Memory B cell (primary cell): ENCODE data around the gene NSF.
"Not testable (repeated sequence)": the region's sequence is repeated elsewhere in the genome, so short reads cannot be mapped to it uniquely, and the experiment has no call there.

Experiments
- ATAC-seq: fragments of 150-1000 bp; cut with Tn5 transposase; 2 replicates; pipeline ENCODE4 v1.10.0; 2021; ENCODE audit warnings: low read depth, mild to moderate bottlenecking, moderate library complexity
- DNase-seq, 2 donors: peaks; one replicate each; pipeline ENCODE4 v3.0.0; 2022; ENCODE audit warnings: low spot score in 2 of 2
- H3K27ac Mint-ChIP-seq: one replicate; pipeline ENCODE4 v1.8.0; 2022; ENCODE audit warnings: mild to moderate bottlenecking, moderate library complexity, mixed read lengths
- H3K27me3 Mint-ChIP-seq: one replicate; pipeline ENCODE4 v1.8.0; 2022; ENCODE audit warnings: mixed read lengths
- H3K36me3 Mint-ChIP-seq: one replicate; pipeline ENCODE4 v1.8.0; 2022; ENCODE audit warnings: mild to moderate bottlenecking, mixed read lengths
- H3K4me1 Mint-ChIP-seq: one replicate; pipeline ENCODE4 v1.8.0; 2022; ENCODE audit warnings: mixed read lengths
- H3K4me3 Mint-ChIP-seq: one replicate; pipeline ENCODE4 v1.8.0; 2022; ENCODE audit warnings: mild to moderate bottlenecking, moderate library complexity, mixed read lengths
- H3K9me3 Mint-ChIP-seq: one replicate; pipeline ENCODE4 v1.8.0; 2022; ENCODE audit warnings: mixed read lengths

The NSF gene

GRCh38 chr17:46603125-46603524 is 12.7 kb downstream of the NSF start:
- DNase-seq, H3K4me1 Mint-ChIP-seq, H3K27ac Mint-ChIP-seq, H3K36me3 Mint-ChIP-seq, H3K27me3 Mint-ChIP-seq, H3K4me3 Mint-ChIP-seq, H3K9me3 Mint-ChIP-seq: not testable (repeated sequence)
- ATAC-seq: peak; percentile 83

- H3K9me3 Mint-ChIP-seq: not testable (repeated sequence)
These were observed 20.8 kb downstream of the NSF start for GRCh38 chr17:46611304-46611703.

GRCh38 chr17:46613876-46614275 is 23.4 kb downstream of the NSF start:
- not testable (repeated sequence) for H3K27ac Mint-ChIP-seq

More at GRCh38 chr17:46611304-46611703, 20.8 kb downstream of the NSF start:
- H3K27ac Mint-ChIP-seq, ATAC-seq, DNase-seq, H3K27me3 Mint-ChIP-seq, H3K4me3 Mint-ChIP-seq, H3K4me1 Mint-ChIP-seq, H3K36me3 Mint-ChIP-seq: not testable (repeated sequence)

GRCh38 chr17:46617121-46617520 is 26.7 kb downstream of the NSF start:
- H3K27me3 Mint-ChIP-seq, DNase-seq, H3K4me1 Mint-ChIP-seq, H3K27ac Mint-ChIP-seq, H3K36me3 Mint-ChIP-seq, H3K9me3 Mint-ChIP-seq, H3K4me3 Mint-ChIP-seq, ATAC-seq: not testable (repeated sequence)

More at GRCh38 chr17:46613876-46614275, 23.4 kb downstream of the NSF start:
- not testable (repeated sequence) for H3K27me3 Mint-ChIP-seq, ATAC-seq, H3K9me3 Mint-ChIP-seq, DNase-seq, H3K36me3 Mint-ChIP-seq, H3K4me3 Mint-ChIP-seq, H3K4me1 Mint-ChIP-seq

GRCh38 chr17:46618975-46619374 is 28.5 kb downstream of the NSF start:
- H3K36me3 Mint-ChIP-seq, H3K9me3 Mint-ChIP-seq, H3K27ac Mint-ChIP-seq, ATAC-seq, H3K4me3 Mint-ChIP-seq, DNase-seq, H3K27me3 Mint-ChIP-seq, H3K4me1 Mint-ChIP-seq: not testable (repeated sequence)

- not testable (repeated sequence) for H3K36me3 Mint-ChIP-seq, H3K27ac Mint-ChIP-seq, H3K27me3 Mint-ChIP-seq, H3K4me3 Mint-ChIP-seq, DNase-seq, H3K9me3 Mint-ChIP-seq, H3K4me1 Mint-ChIP-seq, ATAC-seq
These were observed 33.3 kb downstream of the NSF start for GRCh38 chr17:46623790-46624189.

- H3K4me1 Mint-ChIP-seq, H3K9me3 Mint-ChIP-seq, H3K4me3 Mint-ChIP-seq, ATAC-seq, DNase-seq, H3K36me3 Mint-ChIP-seq, H3K27me3 Mint-ChIP-seq, H3K27ac Mint-ChIP-seq: not testable (repeated sequence)
These were observed 34.3 kb downstream of the NSF start for GRCh38 chr17:46624726-46625125.

- H3K4me3 Mint-ChIP-seq, H3K4me1 Mint-ChIP-seq, H3K9me3 Mint-ChIP-seq, H3K36me3 Mint-ChIP-seq, H3K27ac Mint-ChIP-seq, ATAC-seq, DNase-seq, H3K27me3 Mint-ChIP-seq: not testable (repeated sequence)
These were observed 37.0 kb downstream of the NSF start for GRCh38 chr17:46627452-46627851.

GRCh38 chr17:46628753-46629436 is 38.4 kb downstream of the NSF start:
- H3K27me3 Mint-ChIP-seq: not testable (repeated sequence)

GRCh38 chr17:46632146-46632545 is 41.7 kb downstream of the NSF start:
- not testable (repeated sequence) for H3K36me3 Mint-ChIP-seq, ATAC-seq, H3K4me1 Mint-ChIP-seq

More at GRCh38 chr17:46628753-46629436, 38.4 kb downstream of the NSF start:
- not testable (repeated sequence) for H3K36me3 Mint-ChIP-seq, DNase-seq, H3K27ac Mint-ChIP-seq, H3K4me1 Mint-ChIP-seq, H3K4me3 Mint-ChIP-seq, H3K9me3 Mint-ChIP-seq
- peak; percentile 98 for ATAC-seq

GRCh38 chr17:46634844-46635243 is 44.4 kb downstream of the NSF start:
- H3K27me3 Mint-ChIP-seq, H3K36me3 Mint-ChIP-seq, H3K27ac Mint-ChIP-seq, ATAC-seq, H3K4me1 Mint-ChIP-seq, DNase-seq, H3K9me3 Mint-ChIP-seq, H3K4me3 Mint-ChIP-seq: not testable (repeated sequence)

More at GRCh38 chr17:46632146-46632545, 41.7 kb downstream of the NSF start:
- H3K9me3 Mint-ChIP-seq, H3K27ac Mint-ChIP-seq, H3K27me3 Mint-ChIP-seq, H3K4me3 Mint-ChIP-seq, DNase-seq: not testable (repeated sequence)

- not testable (repeated sequence) for H3K4me3 Mint-ChIP-seq, H3K9me3 Mint-ChIP-seq
These were observed 51.6 kb downstream of the NSF start for GRCh38 chr17:46641861-46642656.

GRCh38 chr17:46647251-46647650 is 56.8 kb downstream of the NSF start:
- H3K9me3 Mint-ChIP-seq, H3K4me1 Mint-ChIP-seq, H3K27ac Mint-ChIP-seq, ATAC-seq, H3K4me3 Mint-ChIP-seq, DNase-seq, H3K27me3 Mint-ChIP-seq, H3K36me3 Mint-ChIP-seq: not testable (repeated sequence)

More at GRCh38 chr17:46641861-46642656, 51.6 kb downstream of the NSF start:
- not testable (repeated sequence) for H3K36me3 Mint-ChIP-seq, ATAC-seq, DNase-seq, H3K4me1 Mint-ChIP-seq, H3K27me3 Mint-ChIP-seq, H3K27ac Mint-ChIP-seq

GRCh38 chr17:46647688-46648278 is 57.3 kb downstream of the NSF start:
- not testable (repeated sequence) for H3K9me3 Mint-ChIP-seq, H3K27me3 Mint-ChIP-seq, H3K4me1 Mint-ChIP-seq, H3K4me3 Mint-ChIP-seq, ATAC-seq, H3K27ac Mint-ChIP-seq, DNase-seq, H3K36me3 Mint-ChIP-seq
